Activated gamma-delta T cell treated with anti-CD3 and anti-CD28 coated beads, Interleukin-2, amount 50 U/mL, for 16 hours (primary cell): Measurements from ENCODE around the gene ALK.

ENCODE experiments used
- DNase-seq: peaks from one replicate; pipeline ENCODE4 v3.0.0-alpha.2; 2020; ENCODE audit warnings: low read depth

ALK gene

GRCh38 chr2:29485631-29486030 lies 435.8 kb downstream of the ALK start:
- no peak for DNase-seq

DNA sequence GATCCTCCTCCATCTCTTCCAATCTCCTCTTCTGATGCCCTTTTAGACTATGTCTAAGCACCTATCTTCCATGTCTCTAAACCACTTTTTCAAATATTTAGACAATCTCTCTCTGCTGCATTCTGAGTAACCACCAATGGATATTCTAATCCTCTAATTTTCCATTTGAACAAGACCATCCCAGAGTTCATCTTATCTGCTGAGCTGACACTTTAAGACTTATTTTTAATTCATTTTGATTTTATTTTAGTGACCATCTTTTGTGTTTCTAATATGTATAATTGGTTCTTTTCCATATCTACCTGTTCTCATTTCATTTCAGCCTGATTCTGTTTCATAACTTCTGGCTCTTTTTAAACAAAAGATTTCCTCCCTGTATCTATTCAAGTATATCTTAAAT lies 436.3 kb downstream of the ALK start:
- DNase-seq: no peak

- DNase-seq: no peak
These were observed 438.5 kb downstream of the ALK start for GRCh38 chr2:29482867-29483266.

DNA sequence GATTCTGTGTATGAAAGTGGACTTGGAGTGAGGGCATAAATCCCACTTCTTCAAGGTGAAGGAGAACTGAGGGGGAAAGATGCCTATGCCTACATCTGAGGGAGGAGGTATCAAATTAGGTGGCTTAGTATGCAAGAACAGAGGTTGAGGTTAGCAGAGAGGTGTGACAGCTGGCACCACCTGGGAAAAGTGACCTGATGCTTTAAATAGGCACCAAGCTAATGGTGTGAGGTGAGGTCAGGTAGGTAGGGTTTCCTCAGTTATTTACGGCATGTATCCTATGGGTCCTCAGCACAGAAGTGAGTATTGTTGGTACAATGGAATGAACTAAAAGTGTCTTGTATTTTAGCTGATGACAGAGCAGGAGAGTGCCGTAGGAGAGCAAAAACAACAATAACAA lies 439.0 kb downstream of the ALK start:
- DNase-seq: no peak

DNA sequence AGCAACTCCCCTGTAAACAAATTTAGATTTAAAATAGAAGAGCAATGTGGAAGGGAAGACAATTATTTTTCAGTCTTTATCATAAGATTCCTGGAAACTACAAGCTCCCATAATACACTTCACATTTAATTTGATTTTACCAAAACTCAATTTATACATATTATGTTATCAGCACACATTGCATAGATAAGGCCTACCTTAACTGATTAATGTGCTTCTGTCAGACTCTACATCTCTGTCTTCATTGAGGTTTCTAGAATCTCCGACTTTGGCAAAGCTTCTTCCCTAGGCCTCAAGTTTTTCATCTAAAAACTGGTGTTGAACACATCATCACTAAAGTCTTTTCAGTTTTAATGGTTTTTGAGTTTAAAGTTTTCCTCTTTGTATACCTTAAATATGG lies 440.1 kb downstream of the ALK start:
- no peak for DNase-seq

- DNase-seq: no peak
These were observed 441.0 kb downstream of the ALK start for GRCh38 chr2:29480426-29480825.

DNA sequence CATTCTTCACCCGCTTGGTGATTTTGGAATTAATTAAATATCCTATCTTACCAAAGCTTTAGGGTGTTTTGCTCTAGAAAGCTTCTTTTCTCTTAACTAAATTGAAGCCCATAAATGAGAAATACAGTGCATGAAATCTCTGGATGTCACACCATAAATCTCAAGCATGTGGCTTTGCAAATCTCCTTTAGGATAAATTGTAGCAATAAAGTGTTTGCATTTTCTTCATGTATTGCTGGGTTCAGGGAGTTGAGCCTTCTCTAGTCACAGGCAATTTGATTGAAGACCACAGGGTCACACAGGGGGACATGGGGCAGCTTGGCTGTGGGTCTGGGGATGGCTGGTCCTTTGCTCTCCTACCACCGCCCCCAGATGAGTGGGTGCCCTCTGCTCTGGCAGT lies 442.0 kb downstream of the ALK start:
- DNase-seq: no peak

DNA sequence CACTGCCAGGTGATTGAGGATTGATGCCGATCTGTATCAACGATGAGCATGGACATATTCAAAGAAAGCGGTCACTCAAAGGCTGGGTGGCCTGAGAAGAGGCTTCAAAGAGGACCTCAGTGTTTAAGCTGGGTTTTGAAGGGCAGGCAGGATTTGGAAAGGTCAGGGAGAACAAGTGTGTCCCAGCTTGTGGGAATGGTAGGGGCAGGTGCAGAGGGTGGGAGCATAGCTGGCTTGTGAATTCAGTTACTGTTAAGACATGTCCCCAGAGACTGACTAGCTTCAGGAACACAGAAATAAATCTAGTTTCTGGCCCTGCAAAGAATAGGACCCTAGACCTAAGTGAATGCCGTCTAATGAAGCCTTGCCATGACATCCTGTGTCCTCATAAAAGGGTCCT lies 442.7 kb downstream of the ALK start:
- DNase-seq: no peak

DNA sequence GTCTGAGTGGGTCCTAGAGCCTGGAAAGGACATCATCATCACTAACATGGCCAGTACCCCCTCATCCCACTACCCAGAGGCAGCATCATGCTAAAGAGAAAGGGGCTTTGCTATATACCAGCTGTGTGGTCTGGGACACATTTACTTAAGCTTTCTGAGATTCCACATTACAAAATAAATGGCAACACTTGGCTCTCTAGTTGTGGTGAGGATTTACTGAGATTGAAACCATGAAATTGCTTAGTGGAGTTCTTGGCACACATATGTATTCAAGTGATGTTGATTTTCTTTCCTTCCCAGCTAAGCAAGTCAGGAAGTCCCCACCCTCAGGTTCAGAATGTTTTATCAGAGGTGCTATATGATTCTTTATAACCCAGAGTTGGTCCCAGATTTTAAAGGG lies 444.2 kb downstream of the ALK start:
- no peak for DNase-seq

DNA sequence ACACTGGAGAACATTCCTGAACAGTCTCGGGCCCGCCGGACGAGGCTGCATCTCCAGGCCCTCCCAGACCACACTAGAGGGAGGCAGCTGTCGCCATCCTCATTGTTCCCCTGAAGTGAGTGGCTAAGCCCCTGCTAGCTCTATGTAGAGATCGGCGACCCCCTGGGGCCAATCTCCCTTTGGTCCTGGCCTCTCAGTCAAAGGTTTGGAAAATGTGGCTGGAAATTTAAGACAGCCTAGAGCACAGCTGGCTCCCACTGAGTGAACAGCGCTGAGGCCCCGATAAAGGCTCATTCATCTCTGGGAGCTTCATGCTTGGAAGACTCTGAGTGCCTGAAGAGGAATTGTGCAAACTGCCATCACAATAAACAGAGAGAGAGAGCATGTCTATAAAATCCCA lies 445.9 kb downstream of the ALK start:
- DNase-seq: no peak

DNA sequence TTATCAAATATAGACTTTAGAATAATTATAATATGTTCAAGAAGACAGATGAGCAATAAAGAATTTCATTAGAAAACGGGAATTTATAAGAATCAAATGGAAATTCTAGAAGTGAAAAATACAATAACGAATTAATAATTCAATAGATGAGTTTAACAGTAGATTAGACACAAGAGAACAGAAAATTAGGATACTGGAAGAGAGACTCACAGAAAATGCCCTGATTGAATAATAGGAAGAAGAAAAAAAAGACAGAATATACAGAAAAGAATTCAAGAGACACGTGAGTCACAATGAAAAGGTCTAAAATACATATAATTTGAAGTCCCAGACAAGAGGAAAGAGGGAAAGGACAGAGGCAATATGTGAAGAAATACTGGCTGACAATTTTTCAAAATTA lies 451.4 kb downstream of the ALK start:
- no peak for DNase-seq

GRCh38 chr2:29469516-29469915 lies 451.9 kb downstream of the ALK start:
- no peak for DNase-seq

DNA sequence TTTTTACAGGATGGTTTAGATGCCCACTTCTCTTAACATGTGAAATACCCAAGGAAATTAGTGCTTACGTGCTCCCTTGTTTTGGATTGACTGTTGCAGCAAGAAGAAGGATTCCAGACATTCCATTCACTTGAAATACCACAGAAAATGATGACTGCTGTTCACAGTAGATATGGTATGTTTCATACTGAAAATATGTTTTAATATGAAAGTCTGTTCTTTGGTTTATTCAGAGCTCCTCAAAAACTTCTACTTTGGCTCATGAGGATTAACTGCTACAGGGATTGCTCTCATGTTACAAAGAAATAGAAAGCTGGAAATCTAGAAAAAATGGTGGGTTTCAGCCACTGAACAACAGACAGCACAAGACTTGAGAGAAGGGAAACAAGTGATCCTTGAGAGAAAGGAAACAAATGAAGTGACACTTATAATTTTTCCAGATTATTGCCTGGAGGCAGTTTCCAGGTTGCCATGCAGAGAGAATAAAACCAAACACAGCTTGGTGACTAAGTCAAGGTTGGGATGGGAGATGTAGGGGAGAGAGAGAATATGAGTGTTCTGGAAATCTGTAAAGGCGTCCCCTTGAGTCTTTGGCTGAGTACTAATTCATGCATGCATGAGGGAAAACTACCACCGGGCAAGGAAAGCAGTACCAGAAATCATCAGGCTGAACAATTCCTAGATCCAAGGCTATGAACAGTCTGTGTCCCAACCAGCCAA lies 458.0 kb downstream of the ALK start:
- no peak for DNase-seq

DNA sequence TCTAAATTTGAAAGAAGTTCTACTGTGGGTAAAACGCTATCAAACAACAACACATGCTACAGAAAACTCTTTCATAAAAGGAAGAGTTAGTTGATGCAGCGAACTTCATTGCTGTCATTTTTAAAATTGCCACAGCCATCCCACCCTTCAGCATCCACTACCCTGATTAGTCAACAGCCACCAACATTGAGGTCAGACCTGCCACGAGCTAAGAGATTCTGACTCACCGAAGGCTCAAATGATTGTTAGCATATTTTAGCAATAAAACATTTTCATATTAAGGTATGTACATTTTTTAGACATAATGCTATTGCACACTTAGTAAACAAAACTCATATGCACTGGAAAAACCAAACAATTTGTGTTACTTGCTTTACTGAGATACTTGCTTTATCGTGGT lies 459.1 kb downstream of the ALK start:
- no peak for DNase-seq

- DNase-seq: no peak
These were observed 461.2 kb downstream of the ALK start for GRCh38 chr2:29460190-29460589.

- no peak for DNase-seq
These were observed 461.8 kb downstream of the ALK start for GRCh38 chr2:29459445-29460179.

GRCh38 chr2:29456429-29456828 lies 465.0 kb downstream of the ALK start:
- DNase-seq: no peak

DNA sequence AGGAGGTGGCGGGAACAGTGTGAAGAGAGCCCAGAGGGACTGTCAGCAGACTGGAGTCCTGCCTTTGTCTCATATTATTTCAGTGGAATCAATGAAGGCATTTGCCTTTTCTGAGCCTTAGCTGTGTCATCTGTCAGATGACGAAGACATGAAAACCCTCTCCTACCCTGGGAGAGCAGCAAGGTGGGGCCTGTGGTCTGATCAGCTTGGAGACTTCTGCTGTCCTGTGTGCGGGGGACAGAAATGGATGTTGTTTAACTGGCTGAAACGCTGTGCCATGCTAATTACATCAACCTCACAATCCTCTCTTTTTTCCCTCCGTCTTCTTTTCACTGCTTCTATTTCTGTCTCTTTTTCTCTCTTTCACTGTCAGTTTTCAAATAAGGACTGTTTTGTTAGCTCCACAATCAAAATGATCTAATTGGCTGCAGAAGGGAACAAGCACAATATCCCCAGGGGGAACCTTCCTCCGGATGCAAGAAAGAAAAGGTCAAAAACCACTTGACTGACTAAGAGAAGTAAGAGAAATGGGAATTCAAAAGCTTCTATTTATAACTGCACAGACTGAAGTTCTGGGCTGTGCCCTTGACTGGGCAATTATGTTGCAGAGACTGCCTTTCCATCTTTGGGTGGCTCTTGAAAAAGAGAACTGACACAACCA lies 466.1 kb downstream of the ALK start:
- DNase-seq: no peak

- DNase-seq: no peak
These were observed 469.4 kb downstream of the ALK start for GRCh38 chr2:29452036-29452435.

- no peak for DNase-seq
These were observed 470.7 kb downstream of the ALK start for GRCh38 chr2:29450596-29451222.

GRCh38 chr2:29449499-29449898 lies 471.9 kb downstream of the ALK start:
- DNase-seq: no peak

- no peak for DNase-seq
These were observed 473.2 kb downstream of the ALK start for GRCh38 chr2:29448096-29448688.

DNA sequence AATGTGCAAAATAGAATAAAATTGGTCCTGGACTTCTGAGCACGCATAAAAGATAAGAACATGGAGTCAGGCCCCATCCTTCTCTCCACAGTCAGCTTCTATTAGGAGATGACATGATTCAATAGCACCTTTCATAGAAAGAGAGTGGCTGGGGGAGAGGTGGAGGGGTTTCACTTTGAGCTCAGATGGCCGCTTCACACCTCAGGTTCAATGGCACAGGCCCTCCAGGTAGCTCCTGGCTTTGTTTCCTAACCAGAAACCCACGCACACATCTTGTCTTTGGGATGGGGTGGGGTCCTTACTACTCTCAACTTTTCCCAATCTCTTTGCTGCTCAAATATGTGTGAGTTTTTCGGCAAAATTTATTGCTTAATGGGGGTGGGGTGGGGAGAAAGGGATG lies 473.9 kb downstream of the ALK start:
- DNase-seq: no peak
